B cell (primary cell): ENCODE data around the gene SMARCAD1.

Source experiments
- EZH2 ChIP-seq: IDR thresholded peaks from 2 replicates; pipeline ENCODE4 v1.6.1; 2012; ENCODE audit warnings: borderline replicate concordance, low read depth, mild to moderate bottlenecking, moderate library complexity, low read length; ENCODE audit not compliant: insufficient read depth, poor library complexity, severe bottlenecking
- TF ChIP-seq, protein P1 (sequence below): fragments of 200-600 bp; IDR thresholded peaks from one replicate; pipeline ENCODE4 v1.8.0; 2022; ENCODE audit warnings: antibody characterized with exemption, mild to moderate bottlenecking

DNA sequence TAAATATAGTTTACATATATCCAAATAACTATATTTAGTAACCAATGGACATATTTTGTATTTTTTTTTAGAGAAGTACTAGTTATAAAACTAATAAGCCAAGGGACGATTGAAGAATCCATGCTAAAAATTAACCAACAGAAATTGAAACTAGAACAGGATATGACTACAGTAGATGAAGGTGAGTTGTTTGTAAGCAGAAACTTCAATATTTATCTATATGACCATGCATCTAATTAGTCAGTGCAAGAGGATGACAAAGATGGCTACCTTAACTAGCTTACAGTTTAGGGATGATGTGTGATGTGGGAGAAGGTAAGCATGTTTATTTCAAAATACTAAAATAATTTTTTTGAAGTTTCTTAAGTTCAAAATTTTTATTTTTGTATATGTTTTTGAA, 77.2 kb downstream of the SMARCAD1 start:
- TF ChIP-seq, protein P1, sequence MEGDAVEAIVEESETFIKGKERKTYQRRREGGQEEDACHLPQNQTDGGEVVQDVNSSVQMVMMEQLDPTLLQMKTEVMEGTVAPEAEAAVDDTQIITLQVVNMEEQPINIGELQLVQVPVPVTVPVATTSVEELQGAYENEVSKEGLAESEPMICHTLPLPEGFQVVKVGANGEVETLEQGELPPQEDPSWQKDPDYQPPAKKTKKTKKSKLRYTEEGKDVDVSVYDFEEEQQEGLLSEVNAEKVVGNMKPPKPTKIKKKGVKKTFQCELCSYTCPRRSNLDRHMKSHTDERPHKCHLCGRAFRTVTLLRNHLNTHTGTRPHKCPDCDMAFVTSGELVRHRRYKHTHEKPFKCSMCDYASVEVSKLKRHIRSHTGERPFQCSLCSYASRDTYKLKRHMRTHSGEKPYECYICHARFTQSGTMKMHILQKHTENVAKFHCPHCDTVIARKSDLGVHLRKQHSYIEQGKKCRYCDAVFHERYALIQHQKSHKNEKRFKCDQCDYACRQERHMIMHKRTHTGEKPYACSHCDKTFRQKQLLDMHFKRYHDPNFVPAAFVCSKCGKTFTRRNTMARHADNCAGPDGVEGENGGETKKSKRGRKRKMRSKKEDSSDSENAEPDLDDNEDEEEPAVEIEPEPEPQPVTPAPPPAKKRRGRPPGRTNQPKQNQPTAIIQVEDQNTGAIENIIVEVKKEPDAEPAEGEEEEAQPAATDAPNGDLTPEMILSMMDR: no peak
- TF ChIP-seq EZH2: no peak
